HG03571 (cell line): ENCODE data around the gene SMG7.

Experiments
- ATAC-seq: cut with Tn5 transposase; IDR thresholded peaks from one replicate; pipeline ENCODE4 v1.9.1; 2021; ENCODE audit not compliant: unreplicated experiment

Gene SMG7

GRCh38 chr1:183466781-183467180 is 5.5 kb upstream of the SMG7 start:
- no peak for ATAC-seq

DNA sequence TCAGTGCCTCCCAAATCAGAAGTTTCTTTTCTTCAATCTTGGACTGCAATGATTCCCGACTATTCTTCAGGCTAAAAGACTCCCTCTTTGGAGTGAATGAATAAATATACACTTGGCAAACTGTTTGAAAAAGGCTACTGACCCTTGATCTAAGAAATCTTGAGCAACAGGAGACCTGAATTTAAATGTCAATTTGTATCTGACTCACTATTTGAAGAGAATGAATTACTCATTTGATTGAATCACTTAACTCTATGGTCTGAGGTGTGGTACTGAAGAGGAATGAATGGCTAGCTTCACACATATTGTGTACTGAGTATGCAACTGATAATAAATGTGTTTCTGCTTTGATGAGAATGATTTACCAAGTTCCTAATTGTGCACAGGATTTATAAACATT is 4.6 kb upstream of the SMG7 start:
- no peak for ATAC-seq

GRCh38 chr1:183470147-183470960 is 1.9 kb upstream of the SMG7 start:
- peak; percentile 42 for ATAC-seq

DNA sequence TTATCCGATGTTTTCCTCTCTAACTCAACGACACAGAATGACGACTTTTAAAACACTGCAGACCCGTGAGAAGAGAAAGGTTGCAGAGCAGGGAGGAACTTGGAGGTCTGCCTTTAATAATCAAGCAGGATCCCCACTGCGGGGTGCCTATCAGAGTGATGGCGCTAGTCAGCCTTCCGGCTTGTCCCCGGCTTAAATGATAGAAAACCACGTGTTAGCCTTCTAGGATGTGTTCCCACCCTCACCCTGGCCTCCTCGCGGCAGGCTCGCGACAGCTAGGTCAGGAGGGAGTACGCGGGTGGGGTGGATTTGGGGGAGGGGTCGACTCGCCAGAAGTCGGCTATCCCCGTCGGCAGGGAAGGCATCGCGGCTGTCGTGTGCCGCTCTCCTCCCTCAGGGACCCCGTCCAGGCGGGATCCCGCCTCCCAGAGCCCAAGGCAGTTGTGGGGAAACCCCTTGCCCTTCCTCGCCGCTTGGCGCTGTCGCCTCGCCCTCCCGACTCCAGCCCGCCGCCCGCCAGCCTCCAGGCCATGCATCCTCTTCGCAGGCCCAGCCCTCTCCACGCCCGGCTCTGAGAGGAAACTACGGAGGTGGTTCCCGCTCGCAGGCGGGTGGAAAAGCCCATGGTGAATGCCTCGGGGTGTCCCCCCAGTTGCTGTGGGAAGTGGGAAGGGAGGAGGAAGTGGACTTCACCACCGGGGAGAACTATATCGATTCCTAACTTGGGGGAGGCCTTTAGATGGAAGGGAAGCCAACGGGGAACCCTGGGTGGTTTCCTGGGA is 1.1 kb upstream of the SMG7 start:
- ATAC-seq, result peak; percentile 25

GRCh38 chr1:183471743-183472487 is 384 bp upstream of the SMG7 start:
- peak; percentile 45 for ATAC-seq

GRCh38 chr1:183473217-183473536 is 878 bp downstream of the SMG7 start:
- no peak for ATAC-seq

DNA sequence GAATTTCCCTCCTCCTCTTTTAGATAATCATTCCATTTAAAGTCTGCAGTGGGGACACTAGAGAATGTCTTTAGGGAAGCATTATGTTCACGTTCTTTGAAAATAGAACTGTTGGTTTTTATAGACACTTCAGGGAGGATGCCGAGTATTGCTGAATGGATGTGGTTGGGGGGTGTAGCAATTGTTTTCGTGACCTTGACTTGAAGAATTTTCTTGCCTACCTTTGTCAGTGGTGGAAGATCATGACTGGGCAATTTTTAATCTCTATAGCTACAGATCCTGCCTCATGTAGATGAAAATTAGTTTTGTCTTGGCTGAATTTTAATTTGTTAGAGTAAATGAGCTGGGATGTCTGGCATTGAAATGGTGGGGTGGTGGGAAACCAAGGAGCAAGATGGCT is 3.8 kb downstream of the SMG7 start:
- ATAC-seq, result no peak

DNA sequence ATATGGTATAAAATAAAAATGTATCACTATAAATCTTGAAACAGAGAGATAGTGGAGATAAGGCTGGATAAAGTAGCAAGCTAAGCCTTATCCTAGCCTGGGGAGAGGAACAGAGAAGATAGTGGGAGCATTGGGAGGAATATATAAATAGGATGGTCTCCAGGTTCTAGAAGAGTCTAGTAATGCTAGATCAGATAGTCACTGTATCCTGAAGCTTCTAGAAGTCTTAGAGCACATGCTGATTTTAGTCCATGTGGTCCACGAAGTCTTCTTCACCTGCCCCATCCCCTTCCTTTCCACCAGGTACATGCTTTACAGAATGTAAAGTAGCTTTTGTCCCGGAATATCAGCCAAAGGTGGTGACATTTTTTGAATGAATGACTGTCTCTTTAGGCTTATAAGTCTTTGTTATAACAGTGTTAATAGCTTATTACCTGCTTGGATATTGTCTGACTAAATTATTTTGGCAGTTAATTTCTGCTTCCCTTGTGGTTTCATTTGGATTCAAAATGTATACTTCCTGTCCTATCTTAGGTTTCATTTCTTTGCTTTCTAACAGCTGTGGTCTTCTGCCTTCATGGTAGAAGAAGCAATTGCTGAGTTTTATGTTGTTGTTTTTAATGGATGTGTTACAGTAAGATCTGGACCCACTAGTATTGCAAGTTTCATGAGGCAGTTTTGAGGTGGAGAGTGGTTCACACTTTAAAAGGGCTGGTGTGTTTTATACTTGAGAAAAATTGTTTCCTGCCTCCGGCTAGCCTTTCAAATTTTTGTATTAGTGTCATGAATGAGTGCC is 5.9 kb downstream of the SMG7 start:
- ATAC-seq, result peak; percentile 43

- ATAC-seq, result peak; percentile 66
These were observed 8.7 kb downstream of the SMG7 start for GRCh38 chr1:183480971-183481441.

DNA sequence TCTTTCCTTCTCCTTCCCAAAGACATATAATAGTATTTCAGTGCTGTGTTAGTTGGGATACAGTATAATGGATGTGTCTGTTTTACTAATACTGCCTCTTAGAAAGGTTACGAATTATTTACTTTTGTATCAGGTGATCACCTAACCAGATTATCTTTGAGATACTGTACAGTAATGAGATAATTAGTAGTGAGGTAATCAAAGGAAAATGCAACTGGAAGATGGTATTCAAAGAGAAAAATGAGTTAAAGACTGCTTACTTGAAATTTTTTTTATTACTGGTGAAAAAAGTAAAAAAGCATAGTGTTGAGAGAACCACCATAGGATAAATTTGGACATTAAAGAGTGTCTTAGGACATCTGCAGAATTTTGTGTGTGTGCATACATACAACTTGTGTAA is 10.9 kb downstream of the SMG7 start:
- ATAC-seq, result no peak

DNA sequence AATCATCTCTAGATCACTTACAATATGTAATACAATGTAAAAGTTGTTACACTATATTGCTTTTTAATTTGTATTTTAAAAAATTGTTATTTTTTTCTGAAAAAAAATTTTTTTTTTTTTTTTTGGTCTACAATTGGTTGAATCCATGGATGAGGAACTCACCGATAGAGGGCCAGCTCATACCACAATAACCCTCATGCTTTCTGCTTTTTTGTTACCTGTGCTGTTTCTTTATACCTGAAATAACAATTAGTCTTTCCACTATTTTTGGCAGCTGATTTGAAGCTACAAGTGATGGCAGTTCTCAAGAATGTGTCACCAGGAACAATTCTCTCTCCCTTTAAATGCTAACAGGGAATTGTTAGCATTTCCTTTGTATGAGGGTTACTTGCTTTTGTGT is 12.0 kb downstream of the SMG7 start:
- ATAC-seq, result no peak

GRCh38 chr1:183484851-183485250 is 12.6 kb downstream of the SMG7 start:
- no peak for ATAC-seq

DNA sequence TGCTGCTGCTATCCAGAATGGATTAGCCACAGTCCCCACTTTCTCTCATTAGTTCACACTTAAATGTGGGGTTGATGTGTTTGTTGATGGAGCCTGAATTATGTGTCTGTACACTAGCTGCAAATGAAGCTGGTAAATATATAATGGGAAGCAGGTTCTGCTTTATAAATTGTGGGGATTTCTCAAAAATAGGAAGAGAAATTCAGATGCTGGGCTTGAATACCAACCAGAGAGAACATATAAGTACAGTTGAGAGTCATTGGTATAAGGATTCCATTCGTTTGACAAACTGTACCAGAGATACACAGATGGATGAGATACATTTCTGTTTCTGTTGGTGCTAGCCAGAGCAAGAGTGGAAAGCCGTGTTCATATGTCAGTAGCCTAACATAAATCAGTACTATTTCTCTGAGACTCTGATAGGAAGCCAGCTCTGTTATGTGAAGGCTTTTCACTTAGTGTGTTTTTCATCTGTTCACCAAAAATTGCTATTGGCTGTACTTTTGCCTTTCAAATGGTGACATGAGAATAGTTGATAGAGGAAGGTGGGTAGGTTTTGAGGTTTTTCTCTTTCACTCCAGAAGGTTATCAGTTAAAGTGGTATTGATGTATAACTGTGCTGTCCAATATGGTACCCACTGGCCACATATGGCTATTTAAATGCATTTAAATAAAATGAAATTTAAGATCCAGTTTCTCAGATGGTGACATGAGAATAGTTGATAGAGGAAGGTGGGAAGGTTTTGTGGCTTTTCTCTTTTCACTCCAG is 15.6 kb downstream of the SMG7 start:
- no peak for ATAC-seq

- no peak for ATAC-seq
These were observed 18.6 kb downstream of the SMG7 start for GRCh38 chr1:183490932-183491331.

GRCh38 chr1:183493540-183494245 is 21.4 kb downstream of the SMG7 start:
- ATAC-seq, result no peak

DNA sequence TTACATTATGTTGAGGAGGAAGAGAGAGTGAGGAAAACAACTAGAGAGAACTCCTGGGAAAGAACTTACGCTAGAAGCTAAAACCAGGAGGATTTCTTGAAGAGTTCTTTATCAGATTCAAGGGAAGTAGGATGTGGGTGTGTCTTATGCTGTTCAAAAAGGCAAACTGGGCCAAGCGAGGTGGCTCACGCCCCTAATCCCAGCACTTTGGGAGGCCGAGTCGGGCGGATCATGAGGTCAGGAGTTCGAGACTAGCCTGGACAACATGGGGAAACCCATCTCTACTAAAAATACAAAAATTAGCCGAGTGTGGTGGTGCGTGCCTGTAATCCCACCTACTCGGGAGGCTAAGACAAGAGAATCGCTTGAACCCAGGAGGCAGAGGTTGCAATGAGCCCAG is 23.1 kb downstream of the SMG7 start:
- ATAC-seq, result no peak

DNA sequence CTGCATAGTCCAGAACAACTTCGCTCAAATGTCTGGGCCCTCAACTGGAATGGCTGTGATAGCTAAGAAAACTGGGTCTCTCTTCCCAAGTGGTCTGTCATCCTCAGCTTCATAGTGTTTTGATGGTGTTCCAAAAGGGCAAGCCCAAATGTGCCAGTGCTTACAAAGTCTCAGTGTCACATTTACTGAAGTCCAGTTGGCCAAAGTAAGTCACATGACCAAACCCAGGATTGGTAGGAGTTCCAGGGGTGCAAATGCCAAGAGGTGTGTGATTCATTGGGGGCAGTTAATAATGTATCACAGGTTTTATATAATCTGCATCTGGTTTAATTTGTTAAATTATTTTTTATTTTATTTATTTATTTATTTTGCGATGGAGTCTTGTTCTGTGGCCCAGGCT is 24.9 kb downstream of the SMG7 start:
- ATAC-seq, result no peak

DNA sequence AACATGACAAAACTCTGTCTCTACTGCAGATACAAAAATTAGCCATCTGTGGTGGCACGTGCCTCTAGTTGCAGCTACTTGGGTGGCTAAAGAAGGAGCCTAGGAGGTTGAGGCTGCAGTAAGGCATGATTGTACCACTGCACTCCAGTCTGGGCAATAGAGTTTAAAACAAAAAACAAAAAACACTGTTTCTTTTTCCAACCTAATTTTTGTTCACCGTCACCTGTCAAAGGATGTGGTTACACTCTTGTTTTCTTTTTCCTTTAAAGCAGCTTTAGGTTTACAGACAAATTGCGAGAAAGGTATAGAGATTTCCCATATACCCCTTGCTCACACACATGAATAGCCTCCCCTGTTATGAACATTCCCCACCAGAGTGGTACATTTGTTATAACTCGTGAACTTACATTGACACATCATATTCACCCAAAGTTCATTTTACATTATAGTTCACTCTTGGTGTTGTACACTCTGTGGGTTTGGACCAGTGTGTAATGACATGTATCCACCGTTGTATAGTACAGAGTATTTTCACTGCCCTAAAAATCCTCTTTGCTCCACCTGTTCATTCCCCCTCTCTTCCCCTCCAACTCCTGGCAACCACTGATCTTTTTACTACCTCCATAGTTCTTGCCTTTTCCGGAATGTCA is 26.2 kb downstream of the SMG7 start:
- ATAC-seq, result no peak

DNA sequence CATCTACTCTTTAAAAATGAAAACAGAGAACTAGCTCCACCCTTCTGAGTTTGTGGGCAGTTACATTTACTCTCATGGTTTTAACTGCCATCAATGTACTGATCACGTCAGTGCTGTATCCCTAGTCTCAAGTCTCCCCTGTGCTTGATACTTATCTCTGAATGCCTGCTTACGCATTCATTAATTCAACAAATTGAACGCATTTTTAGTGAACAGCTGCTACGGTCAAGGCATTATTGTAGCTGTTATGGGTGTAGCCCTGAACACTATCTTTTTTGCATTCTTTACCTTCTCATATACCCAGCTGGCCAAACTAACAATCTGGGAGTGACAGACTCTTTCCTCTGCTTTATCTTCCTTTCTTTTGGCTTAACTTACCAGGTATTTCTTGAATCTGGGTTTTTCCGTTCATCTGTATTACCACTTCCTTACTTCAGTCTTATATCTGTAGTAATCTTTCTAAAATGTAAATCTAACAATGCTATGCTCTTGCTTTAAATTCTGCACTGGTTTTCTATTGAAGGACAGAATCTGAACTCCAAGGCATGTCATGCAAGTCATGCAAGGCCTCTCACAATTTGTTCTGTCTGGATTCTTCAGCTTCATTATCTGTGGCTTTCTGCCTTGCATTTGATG is 33.3 kb downstream of the SMG7 start:
- ATAC-seq, result no peak
